Endothelial cell of umbilical vein (primary cell): ENCODE measurements around the gene GUCA2B. TPM values are rescaled to one million over a fixed set of nuclear protein-coding genes. Genes with fewer than 3 reads are reported as not detected.

Source experiments
- BruUV-seq: library from RNA; stranded (reverse); fragments of 400-500 nt; replicated peaks from 2 replicates; lab custom pipeline; 2021; lab: Mats Ljungman, UMichigan
- CTCF ChIA-PET: fragments of 300-600, 350-600 bp; sonication (Branson Sonifier 250); formaldehyde crosslinking; loops from one replicate; lab custom pipeline; 2021; ENCODE audit warnings: antibody characterized with exemption, inconsistent platforms; lab: Charles Lee
- POLR2A ChIA-PET: fragments of 300-600, 350-600 bp; sonication (Branson Sonifier 250); formaldehyde crosslinking; loops from one replicate; lab custom pipeline; 2021; ENCODE audit warnings: antibody characterized with exemption, inconsistent platforms; lab: Charles Lee
- DNase-seq: peaks from one replicate; pipeline ENCODE4 v3.0.0-alpha.2; 2011; ENCODE audit warnings: low read depth, low spot score
- FAIRE-seq: peaks from 2 replicates; lab custom pipeline; 2011; peaks lifted over from hg19 to GRCh38; lab: Jason Lieb, UNC
- H2AFZ ChIP-seq: 2 replicates; pipeline ENCODE4 v1.6.0; 2012; ENCODE audit warnings: low read depth, low read length, control low read depth, inconsistent platforms
- H3K27ac ChIP-seq: 2 replicates; pipeline ENCODE4 v1.5.1; 2011; ENCODE audit warnings: low read depth, mild to moderate bottlenecking, control low read depth, low read length, moderate library complexity; ENCODE audit not compliant: insufficient read depth
- H3K27me3 ChIP-seq, 2 experiments: 2 replicates each; pipeline versions ENCODE4 v1.6.0 to v1.6.1; 2011; ENCODE audit warnings: low read length in 2 of 2, mixed read lengths in 1 of 2; ENCODE audit not compliant: control insufficient read depth in 2 of 2, insufficient read depth in 2 of 2
- H3K36me3 ChIP-seq, 2 experiments: 2 replicates in 1 of 2; 3 replicates in 1 of 2; pipeline ENCODE4 v1.5.1; 2011; ENCODE audit warnings: low read length in 2 of 2, mild to moderate bottlenecking in 1 of 2, moderate library complexity in 1 of 2; ENCODE audit not compliant: control insufficient read depth in 2 of 2, insufficient read depth in 2 of 2; ENCODE audit errors: extremely low read depth in 1 of 2
- H3K4me1 ChIP-seq: 3 replicates; pipeline ENCODE4 v1.5.1; 2011; ENCODE audit warnings: mild to moderate bottlenecking, low read length; ENCODE audit not compliant: control insufficient read depth, insufficient read depth; ENCODE audit errors: extremely low read depth
- H3K4me2 ChIP-seq: 2 replicates; pipeline ENCODE4 v1.6.1; 2011; ENCODE audit warnings: low read length, control low read depth, mixed read lengths; ENCODE audit not compliant: insufficient read depth
- H3K4me3 ChIP-seq, 3 experiments: fragments of 200-600 bp in 1 of 3; sonication (generic), shearing (Covaris generic) in 1 of 3; replicated peaks in 1 of 3; 2 replicates each; pipeline ENCODE4 v1.5.1; 2011 to 2016; ENCODE audit warnings: control low read depth in 3 of 3, low read length in 3 of 3, mild to moderate bottlenecking in 2 of 3, inconsistent platforms in 1 of 3, low read depth in 1 of 3, moderate library complexity in 1 of 3; ENCODE audit not compliant: insufficient read depth in 1 of 3
- H3K79me2 ChIP-seq: 2 replicates; pipeline ENCODE4 v1.6.0; 2012; ENCODE audit warnings: low read length, inconsistent platforms; ENCODE audit not compliant: control insufficient read depth, insufficient read depth
- H3K9ac ChIP-seq: replicated peaks from 2 replicates; pipeline ENCODE3; 2011; ENCODE audit warnings: low read length, control low read depth; ENCODE audit not compliant: insufficient read depth; ENCODE audit errors: extremely low read depth
- H3K9me1 ChIP-seq: replicated peaks from 3 replicates; pipeline ENCODE4 v1.6.0; 2011; ENCODE audit warnings: mild to moderate bottlenecking, low read length; ENCODE audit not compliant: control insufficient read depth, insufficient read depth; ENCODE audit errors: extremely low read depth
- H3K9me3 ChIP-seq: replicated peaks from 2 replicates; pipeline ENCODE4 v1.5.1; 2012; ENCODE audit warnings: low read length, inconsistent platforms; ENCODE audit not compliant: control insufficient read depth, insufficient read depth
- H4K20me1 ChIP-seq: replicated peaks from 2 replicates; pipeline ENCODE3; 2011; ENCODE audit warnings: mild to moderate bottlenecking, low read length; ENCODE audit not compliant: control insufficient read depth, insufficient read depth; ENCODE audit errors: extremely low read depth
- CTCF ChIP-seq, 2 donors: IDR thresholded peaks; 1 replicate in 1 of 2; 2 replicates in 1 of 2; pipeline ENCODE4 v1.5.1; 2011; ENCODE audit warnings: low read length in 2 of 2, mild to moderate bottlenecking in 2 of 2, moderate library complexity in 2 of 2, control low read depth in 1 of 2, inconsistent platforms in 1 of 2, low read depth in 1 of 2; ENCODE audit not compliant: insufficient read depth in 1 of 2; ENCODE audit errors: extremely low read depth in 1 of 2
- FOS ChIP-seq: IDR thresholded peaks from 2 replicates; pipeline ENCODE4 v1.6.1; 2011; ENCODE audit warnings: mild to moderate bottlenecking, low read length, moderate library complexity, borderline replicate concordance; ENCODE audit not compliant: insufficient read depth
- GATA2 ChIP-seq: IDR thresholded peaks from 2 replicates; pipeline ENCODE4 v1.7.0; 2011; ENCODE audit warnings: low read depth, mild to moderate bottlenecking, moderate library complexity, mixed read lengths, low read length; ENCODE audit not compliant: insufficient read length, insufficient read depth
- MAX ChIP-seq: IDR thresholded peaks from 2 replicates; pipeline ENCODE4 v1.6.1; 2011; ENCODE audit not compliant: insufficient read depth, insufficient read length
- dilution Hi-C: fragments of 300-500 bp; cut with MboI; formaldehyde crosslinking; loops from one replicate; pipeline ENCODE4 v1.15.0; 2019; ENCODE audit warnings: low sequenced_read_pairs; ENCODE audit not compliant: extremely low pct_ligation_motif_present
- intact Hi-C: fragments of 100-400 bp; cut with micrococcal nuclease; formaldehyde crosslinking; loops from one replicate; pipeline ENCODE4 v1.10.0; 2022
- polyA plus RNA-seq, 4 experiments: library from polyadenylated mRNA; depleted of rRNA in 3 of 4; stranded (reverse) in 3 of 4; unstranded in 1 of 4; fragments of >200 nt; gene quantifications; 2 replicates each; pipeline versions ENCODE4 v1.2.1 to v1.2.3, GENCODE V29; 2011 to 2012; ENCODE audit warnings: missing spikeins in 1 of 4
- total RNA-seq: library from RNA; stranded (reverse); gene quantifications from 2 replicates; pipeline ENCODE4 v1.2.3, GENCODE V29; 2021

GUCA2B gene
- total and polyA plus RNA-seq, 2 donors (not counting 3 experiments of a cell fraction or from before 2014, with no cell fraction given) = not detected

- no TSS peak for BruUV-seq
- Histone ChIP-seq H3K36me3 (no peaks in the 10 kb centered on the region), H3K79me2 (no peaks in the 10 kb centered on the region), H3K27ac (no peak overlapping the region), H3K27me3 (peaks cover 21 to 22% of the 10 kb centered on the region in 2 experiments), H3K4me2 (no peak overlapping the region), H3K9me3 (no peaks in the 10 kb centered on the region), H4K20me1 (no peaks in the 10 kb centered on the region), H3K4me1 (no peaks in the 10 kb centered on the region), H3K9ac (no peak overlapping the region), H2AFZ (no peak overlapping the region), H3K4me3 (no peak overlapping the region), H3K9me1 (no peaks in the 10 kb centered on the region)
- peak; percentile 89 for FAIRE-seq
- intact Hi-C loops = loop anchor here (1.0 to 10.0 kb wide), 4 partner anchors 27 to 572 kb away; no protein-coding TSS in a partner anchor
- DNase-seq = peak; percentile 49
- ChIA-PET POLR2A (no interaction called here), CTCF (interaction anchor here (0.6 to 3.1 kb wide), 35 partner anchors 9 to 927 kb away, joined by 3 to 58 read pairs (median 4); partner anchors contain the start of genes C1orf50, HIVEP3, P3H1 and YBX1)
- no peak for TF ChIP-seq MAX
- no peak for TF ChIP-seq FOS
- no peak for TF ChIP-seq GATA2
- TF ChIP-seq CTCF (IDR thresholded peaks at IDR 0.05; ENCODE audit: extremely low read depth in 1 of 2, insufficient read depth in 1 of 2, low read depth in 1 of 2, low read length in 2 of 2) = peak; percentile 74 to 91
- dilution Hi-C loops = no loop called here
Observed at GRCh38 chr1:42146626-42147320, 6.4 kb upstream of the GUCA2B start.
